Smooth muscle cell of trachea (primary cell): ENCODE results near the gene SARS1. TPM values are rescaled to one million over a fixed set of nuclear protein-coding genes. Genes with fewer than 3 reads are reported as not detected.

Experiments used
- total RNA-seq: library from RNA; depleted of rRNA; stranded (reverse); fragments of >200 nt; gene quantifications from 2 replicates; pipeline ENCODE4 v1.2.1, GENCODE V29; 2014

Gene SARS1, protein sequence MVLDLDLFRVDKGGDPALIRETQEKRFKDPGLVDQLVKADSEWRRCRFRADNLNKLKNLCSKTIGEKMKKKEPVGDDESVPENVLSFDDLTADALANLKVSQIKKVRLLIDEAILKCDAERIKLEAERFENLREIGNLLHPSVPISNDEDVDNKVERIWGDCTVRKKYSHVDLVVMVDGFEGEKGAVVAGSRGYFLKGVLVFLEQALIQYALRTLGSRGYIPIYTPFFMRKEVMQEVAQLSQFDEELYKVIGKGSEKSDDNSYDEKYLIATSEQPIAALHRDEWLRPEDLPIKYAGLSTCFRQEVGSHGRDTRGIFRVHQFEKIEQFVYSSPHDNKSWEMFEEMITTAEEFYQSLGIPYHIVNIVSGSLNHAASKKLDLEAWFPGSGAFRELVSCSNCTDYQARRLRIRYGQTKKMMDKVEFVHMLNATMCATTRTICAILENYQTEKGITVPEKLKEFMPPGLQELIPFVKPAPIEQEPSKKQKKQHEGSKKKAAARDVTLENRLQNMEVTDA
- total RNA-seq = 262 and 277 TPM in 2 replicates

DNA sequence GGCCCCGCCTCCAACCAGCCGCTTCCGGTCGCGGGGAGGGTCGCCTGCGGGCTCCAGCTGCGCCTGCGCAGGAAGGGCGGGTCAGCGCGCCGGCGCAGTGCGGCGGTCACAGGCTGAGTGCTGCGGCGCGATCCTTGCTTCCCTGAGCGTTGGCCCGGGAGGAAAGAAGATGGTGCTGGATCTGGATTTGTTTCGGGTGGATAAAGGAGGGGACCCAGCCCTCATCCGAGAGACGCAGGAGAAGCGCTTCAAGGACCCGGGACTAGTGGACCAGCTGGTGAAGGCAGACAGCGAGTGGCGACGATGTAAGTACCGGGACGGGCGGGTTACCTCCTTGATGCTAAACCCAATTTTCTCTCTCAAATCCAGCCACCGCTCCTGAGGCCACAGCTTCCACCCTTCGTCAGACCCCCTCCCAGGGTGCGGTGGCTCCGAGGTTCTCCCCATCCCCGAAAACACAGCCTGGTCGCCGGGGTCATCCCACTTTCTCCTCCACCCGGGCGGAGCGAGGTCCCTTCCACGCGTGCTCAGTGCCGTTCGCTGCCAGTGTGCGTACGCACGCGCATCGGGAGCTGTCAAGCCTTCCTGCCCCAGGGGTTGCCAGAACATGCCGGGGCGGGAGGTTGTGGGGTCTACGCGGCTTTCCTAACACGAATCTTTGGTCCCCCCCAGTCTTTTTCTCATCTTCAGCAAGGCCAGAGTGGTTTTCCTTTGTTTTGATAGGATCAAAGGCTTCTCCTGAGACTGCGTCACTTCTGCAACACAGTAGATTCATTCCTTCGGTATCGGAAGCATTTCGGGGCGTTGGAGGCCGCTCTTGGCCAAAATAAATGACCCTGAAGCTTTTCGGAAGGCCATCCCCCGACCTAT is at the start of gene SARS1:
SARS1 (plus strand) TSS at position 95 of the 870 bp plus-strand sequence; CDS start at position 170, 75 bp downstream.

DNA sequence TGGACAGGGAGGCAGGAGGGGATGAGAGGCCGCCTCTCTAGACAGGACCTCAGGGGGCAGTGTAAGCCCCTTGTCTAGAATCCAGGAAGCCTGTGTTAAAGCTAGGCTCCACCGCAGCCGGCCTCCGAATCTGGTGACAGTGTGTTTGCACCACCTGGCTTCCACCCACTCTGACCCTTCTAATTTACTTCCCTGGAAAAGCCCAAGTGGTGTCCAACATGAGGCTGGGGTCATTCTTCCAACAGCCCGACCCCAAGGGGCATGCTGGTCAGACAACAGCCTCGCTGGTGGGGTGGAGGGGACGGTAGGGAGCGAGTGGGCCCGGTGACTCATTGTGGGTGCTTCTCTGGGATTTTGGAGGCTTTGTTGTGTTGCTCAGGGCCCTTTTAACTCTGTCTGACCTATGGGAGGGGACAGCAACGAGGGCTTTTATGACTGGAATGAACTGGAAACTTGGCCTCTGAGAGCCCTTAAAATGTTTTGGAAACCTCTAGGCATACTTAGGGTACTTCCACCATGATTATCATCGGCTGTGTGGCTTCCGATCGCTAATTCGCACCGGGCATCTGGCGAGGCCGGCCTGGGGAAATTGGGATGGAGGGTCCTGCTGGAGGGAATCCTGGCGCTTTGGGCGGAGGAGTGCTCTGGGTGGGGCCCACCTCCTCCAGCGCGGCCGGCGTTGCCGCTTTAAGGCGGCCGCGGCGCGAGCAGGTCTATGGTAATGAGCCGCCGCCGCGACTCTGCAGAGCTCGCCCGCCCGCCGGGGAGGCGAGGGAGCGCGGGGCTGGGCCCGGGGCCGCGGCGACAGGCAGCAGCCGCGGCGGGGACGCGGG is 35.3 kb downstream of the SARS1 start, which contains the start of gene CELSR2:
CELSR2 (plus strand) TSS at position 743 of the 833 bp plus-strand sequence. CDS start 541 bp downstream, outside the sequence.

DNA sequence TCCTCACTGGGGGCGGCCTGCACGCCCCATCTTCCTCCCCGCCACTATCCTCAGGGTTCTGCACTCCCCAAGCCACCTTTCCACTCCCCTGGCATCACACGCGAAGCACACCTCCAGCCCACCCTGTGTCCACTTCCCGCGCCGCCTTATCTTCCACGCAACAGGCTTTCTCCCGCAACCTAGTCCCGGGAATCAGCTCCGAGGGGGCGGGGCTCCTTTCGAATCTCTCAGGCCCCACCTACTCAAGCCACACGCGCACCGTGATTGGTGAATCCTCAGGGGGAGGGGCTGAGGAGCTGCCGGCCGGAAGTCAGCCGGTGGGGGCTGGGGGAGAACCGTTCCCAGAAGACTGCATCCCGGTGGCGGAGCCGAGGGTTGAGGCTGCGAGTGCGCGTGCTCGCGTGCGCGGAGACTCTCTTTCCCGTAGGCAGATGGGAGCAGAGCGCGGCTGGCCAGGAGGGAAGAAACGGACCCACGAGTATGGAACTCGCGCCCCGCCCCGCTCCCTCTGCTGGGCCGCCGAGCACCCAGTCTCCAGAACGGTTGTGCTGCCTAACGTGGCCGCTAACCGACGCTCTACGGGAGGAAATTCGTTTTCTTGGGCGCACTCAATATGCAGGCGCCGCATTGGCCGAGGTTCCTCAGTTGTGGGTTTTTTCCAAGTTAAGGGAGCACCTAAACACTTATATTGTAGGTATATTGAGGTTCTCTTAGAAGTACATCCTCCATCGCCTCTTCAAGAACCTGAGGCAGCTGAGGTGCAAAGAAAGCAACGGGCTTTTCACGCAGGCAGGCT is 69.4 kb downstream of the SARS1 start, which contains the start of gene PSRC1:
PSRC1 (minus strand) TSS at position 194 of the 796 bp plus-strand sequence.

Other genes starting within 250 kb of the SARS1 start
- gene WDR47, start 171.8 kb upstream of the SARS1 start, total RNA-seq = 16.0 and 20.5 TPM in 2 replicates
- 73.9 and 75.4 TPM in 2 replicates for gene TAF13, start 137.9 kb upstream of the SARS1 start, total RNA-seq
- 26.2 and 37.2 TPM in 2 replicates for gene TMEM167B, start 123.2 kb upstream of the SARS1 start, total RNA-seq
- gene ELAPOR1, start 99.8 kb upstream of the SARS1 start, total RNA-seq = 0.15 and 0.33 TPM in 2 replicates
- 1.5 TPM in 2 replicates for gene CELSR2, start 35.6 kb downstream of the SARS1 start, total RNA-seq
- gene PSRC1, start 69.2 kb downstream of the SARS1 start, total RNA-seq = 3.8 and 13.2 TPM in 2 replicates
- gene MYBPHL, start 93.1 kb downstream of the SARS1 start, total RNA-seq = not detected in 2 replicates
- gene SORT1, start 184.0 kb downstream of the SARS1 start, total RNA-seq = 8.9 and 9.6 TPM in 2 replicates
- gene PSMA5, start 212.5 kb downstream of the SARS1 start, total RNA-seq = 30.4 and 60.2 TPM in 2 replicates